GM10266 (cell line): Measurements from ENCODE around the gene EIF5A.
A peak's percentile ranks its signal among the peaks of the same experiment; 100 is the strongest.

Experiments used
- DNase-seq: peaks from one replicate; pipeline ENCODE4 v3.0.0; 2012; ENCODE audit errors: extremely low spot score
- TF ChIP-seq, protein P1 (sequence below): IDR thresholded peaks from 2 replicates; pipeline ENCODE4 v1.5.1; 2012; ENCODE audit warnings: mild to moderate bottlenecking, low read depth; ENCODE audit not compliant: control insufficient read depth, insufficient read depth; ENCODE audit errors: missing control alignments

EIF5A gene

GRCh38 chr17:7314719-7315569, 7.5 kb downstream of the EIF5A start, which contains the start of gene GPS2:
Gene GPS2 (minus strand): TSS chr17:7315360. CDS start chr17:7315052, 308 bp downstream.
- peak; percentile 96 for DNase-seq
- TF ChIP-seq, protein P1, sequence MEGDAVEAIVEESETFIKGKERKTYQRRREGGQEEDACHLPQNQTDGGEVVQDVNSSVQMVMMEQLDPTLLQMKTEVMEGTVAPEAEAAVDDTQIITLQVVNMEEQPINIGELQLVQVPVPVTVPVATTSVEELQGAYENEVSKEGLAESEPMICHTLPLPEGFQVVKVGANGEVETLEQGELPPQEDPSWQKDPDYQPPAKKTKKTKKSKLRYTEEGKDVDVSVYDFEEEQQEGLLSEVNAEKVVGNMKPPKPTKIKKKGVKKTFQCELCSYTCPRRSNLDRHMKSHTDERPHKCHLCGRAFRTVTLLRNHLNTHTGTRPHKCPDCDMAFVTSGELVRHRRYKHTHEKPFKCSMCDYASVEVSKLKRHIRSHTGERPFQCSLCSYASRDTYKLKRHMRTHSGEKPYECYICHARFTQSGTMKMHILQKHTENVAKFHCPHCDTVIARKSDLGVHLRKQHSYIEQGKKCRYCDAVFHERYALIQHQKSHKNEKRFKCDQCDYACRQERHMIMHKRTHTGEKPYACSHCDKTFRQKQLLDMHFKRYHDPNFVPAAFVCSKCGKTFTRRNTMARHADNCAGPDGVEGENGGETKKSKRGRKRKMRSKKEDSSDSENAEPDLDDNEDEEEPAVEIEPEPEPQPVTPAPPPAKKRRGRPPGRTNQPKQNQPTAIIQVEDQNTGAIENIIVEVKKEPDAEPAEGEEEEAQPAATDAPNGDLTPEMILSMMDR, result no peak

GRCh38 chr17:7315570-7316235, 8.3 kb downstream of the EIF5A start:
- TF ChIP-seq, protein P1, result no peak
- no peak for DNase-seq

DNA sequence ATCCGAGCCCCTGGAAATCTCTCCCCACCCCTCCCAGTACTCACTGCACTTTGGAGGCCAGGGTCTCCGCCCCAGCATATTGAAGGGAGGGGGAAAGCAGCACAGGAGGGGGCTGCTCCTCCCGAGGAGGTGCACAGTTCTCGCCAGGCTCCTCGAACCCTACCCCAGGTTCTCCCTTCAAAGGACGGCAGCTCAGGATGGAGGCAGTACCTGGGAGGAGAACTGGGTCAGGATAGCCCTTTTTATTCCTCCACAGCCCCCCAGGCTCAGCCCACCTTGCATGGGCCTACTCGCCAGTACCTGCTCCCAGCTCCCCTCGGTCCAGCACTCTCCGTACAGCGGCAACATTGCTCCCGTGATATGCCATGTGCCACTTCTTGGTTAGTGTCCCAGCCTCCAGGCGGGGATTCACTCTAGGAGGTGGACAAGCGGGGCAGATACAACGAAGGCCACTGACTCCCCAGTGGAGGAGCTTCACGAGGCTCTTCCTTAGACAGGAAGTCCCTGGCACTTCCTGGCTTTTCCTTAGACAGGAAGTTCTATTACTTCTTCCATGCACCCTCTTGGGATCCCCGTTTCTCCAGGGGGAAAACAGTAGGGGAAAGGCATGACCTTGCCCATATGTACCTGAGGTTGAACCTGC, 9.9 kb downstream of the EIF5A start:
- TF ChIP-seq, protein P1, result no peak
- DNase-seq, result no peak

- no peak for DNase-seq
- TF ChIP-seq, protein P1, result no peak
Observed at GRCh38 chr17:7318121-7318860, 10.9 kb downstream of the EIF5A start.

DNA sequence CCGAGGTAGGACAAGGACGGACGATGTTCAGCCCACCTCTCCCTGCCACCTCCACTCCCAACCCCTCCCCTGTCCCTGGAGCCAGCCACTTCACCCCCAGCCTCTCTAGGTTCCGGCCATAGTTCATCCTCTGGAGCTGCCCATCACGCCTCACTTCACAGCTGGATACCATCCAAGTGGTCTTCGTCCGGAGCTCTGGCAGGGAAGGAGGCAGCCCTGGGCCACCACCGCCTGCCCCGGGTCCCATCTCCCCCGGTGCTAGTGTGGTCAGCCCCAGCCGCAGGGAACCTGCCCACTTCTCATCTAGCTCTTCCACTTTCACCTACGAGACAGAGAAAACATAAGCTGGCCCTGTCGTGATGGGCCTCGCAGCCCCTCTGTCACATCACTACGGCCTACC, 14.0 kb downstream of the EIF5A start:
- DNase-seq, result no peak
- TF ChIP-seq, protein P1, result no peak

DNA sequence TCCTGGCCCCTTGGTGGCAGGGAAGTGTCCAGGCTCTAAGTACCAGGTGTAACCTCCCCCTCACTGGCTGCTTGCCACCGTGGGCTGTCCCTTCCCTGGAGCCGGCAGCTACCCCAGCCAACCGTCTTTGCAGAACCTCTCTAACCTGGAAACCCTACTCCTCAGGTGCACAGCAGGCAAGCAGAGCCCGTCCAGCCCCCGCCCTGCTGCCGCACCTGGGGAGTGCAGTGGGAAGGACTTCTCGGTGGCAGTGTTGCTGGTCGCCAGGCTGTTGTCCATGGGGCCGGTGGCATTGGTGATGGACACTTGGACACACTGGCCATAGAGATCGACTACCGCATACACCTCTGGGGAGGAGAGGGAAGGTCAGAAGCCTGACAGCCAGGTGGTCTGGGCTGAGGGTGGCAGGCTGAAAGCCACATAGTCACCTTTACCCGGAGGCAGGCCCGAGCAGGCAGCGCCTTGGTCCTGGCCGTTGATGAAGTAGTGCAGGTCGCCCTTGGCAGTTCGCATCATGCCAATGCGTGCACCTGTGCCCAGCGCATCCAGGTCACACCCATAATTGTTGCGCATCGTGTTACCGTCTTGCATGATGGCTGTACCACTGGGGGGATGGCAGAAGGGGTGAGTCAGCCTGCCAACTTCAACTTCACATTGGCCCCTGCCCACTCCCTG, 15.2 kb downstream of the EIF5A start:
- TF ChIP-seq, protein P1, result no peak
- peak; percentile 7 for DNase-seq
